Hepatocyte (in vitro differentiated cells): ENCODE results near the gene CREB3.

ENCODE experiments used
- EZH2phosphoT487 ChIP-seq: fragments of 200-600 bp; sonication (generic); IDR thresholded peaks from one replicate; pipeline ENCODE4 v1.6.1; 2018; ENCODE audit warnings: antibody characterized with exemption, mild to moderate bottlenecking, low read depth, moderate library complexity; ENCODE audit not compliant: unreplicated experiment, severe bottlenecking
- TF ChIP-seq, protein P1 (sequence below): fragments of 200-600 bp; sonication (generic); IDR thresholded peaks from 2 replicates; pipeline ENCODE4 v1.5.1; 2016; ENCODE audit warnings: antibody characterized with exemption, mild to moderate bottlenecking; ENCODE audit not compliant: poor library complexity

DNA sequence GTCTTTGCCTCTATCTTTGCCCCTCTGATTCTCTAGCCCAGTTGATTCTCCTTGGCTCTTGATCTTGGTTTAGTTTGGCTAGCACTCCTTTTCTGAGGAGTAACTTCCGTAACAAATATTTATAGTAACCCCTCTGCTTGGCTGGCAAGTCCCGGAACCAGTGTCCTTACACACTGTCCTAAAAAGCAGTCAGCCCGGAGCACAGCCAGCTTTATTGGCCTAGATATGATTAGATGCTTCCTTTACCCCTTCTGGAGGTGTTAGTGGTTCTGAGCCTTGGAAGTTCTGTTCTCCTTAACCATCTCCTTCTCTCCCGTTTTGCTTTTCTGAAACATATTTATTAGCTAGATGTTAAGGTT lies 38.6 kb downstream of the CREB3 start:
- TF ChIP-seq, protein P1, sequence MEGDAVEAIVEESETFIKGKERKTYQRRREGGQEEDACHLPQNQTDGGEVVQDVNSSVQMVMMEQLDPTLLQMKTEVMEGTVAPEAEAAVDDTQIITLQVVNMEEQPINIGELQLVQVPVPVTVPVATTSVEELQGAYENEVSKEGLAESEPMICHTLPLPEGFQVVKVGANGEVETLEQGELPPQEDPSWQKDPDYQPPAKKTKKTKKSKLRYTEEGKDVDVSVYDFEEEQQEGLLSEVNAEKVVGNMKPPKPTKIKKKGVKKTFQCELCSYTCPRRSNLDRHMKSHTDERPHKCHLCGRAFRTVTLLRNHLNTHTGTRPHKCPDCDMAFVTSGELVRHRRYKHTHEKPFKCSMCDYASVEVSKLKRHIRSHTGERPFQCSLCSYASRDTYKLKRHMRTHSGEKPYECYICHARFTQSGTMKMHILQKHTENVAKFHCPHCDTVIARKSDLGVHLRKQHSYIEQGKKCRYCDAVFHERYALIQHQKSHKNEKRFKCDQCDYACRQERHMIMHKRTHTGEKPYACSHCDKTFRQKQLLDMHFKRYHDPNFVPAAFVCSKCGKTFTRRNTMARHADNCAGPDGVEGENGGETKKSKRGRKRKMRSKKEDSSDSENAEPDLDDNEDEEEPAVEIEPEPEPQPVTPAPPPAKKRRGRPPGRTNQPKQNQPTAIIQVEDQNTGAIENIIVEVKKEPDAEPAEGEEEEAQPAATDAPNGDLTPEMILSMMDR, result no peak
- no peak for TF ChIP-seq EZH2phosphoT487
